T-helper 1 cell treated with Interleukin-12 subunit alpha and Interleukin-12 subunit beta and Interleukin-4 antibody, amounts not matched to agents 30 ng/mL and 1 ng/mL, for 36 hours (primary cell): ENCODE data around the gene PLEKHG1. TPM values are rescaled to one million over a fixed set of nuclear protein-coding genes. Genes with fewer than 3 reads are reported as not detected.

Experiments used
- intact Hi-C: fragments of 100-400 bp; cut with micrococcal nuclease; formaldehyde crosslinking; loops from one replicate; pipeline ENCODE4 v1.15.1; 2024
- total RNA-seq: library from RNA; stranded (reverse); gene quantifications from 2 replicates; pipeline ENCODE4 v1.2.3, GENCODE V29; 2022

Gene PLEKHG1
- total RNA-seq, 1 donor from 2014 or later = 1.2 TPM

DNA sequence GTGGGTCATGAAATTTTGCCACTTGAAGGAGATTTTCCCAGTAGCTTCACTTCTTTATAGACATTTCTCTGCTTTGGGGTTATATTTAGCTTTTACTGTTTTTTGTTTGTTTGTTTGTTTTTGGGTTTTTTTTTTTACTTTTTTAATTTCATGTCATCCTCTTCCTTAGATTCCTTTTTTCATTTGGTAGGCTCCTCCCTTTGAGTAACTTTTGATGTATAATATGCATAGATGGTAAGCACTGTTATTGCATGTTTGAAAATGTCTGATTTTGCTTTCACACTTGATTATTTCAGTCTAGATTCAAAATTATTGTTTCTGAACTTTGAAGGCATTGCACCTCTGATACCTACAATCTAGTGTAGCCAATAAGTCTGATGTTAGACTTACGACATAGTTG lies 37.6 kb downstream of the PLEKHG1 start:
- intact Hi-C loops = no loop called here

DNA sequence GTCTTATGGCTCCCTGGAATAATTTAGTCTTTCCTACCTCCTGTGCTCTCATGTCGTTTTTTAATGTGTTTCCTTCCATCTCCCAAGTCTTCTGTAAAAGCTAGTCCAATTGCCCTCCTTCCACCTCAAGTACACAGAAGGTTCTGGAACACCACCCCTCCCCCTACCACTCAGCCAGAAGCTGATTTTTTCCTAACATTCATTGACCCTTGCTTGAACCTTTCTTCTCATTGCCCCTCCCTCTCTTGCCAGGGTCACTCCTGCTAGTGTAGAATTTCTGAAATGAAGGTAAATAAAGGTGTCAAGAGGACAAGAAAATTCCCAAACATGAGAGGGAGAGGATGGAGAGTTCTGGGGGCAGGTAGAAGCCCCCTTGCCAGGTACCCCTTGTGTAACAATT lies 38.6 kb downstream of the PLEKHG1 start:
- intact Hi-C loops = loop anchor here (2.0 kb wide), 1 partner anchor 57 kb away; no protein-coding TSS in a partner anchor

DNA sequence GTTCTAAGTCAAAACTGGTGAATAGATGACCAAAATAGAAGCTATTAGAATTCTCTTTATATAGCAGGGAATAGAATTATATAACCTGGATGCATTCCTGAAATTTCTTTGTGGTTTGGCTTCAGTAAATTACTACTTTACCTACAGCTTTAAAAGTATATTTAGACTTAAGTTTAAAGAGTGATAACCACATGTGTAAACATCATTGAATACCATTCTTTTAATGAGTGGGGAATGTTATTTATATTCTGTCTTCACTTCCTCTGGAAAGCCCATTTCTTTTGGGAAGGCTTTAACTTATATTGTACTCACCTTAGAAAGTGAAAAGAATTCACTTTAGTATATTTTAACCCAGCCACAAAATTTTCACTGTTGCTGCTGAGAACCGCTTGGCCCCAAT lies 39.1 kb downstream of the PLEKHG1 start:
- intact Hi-C loops = loop anchor here (2.0 kb wide), 1 partner anchor 58 kb away; no protein-coding TSS in a partner anchor

DNA sequence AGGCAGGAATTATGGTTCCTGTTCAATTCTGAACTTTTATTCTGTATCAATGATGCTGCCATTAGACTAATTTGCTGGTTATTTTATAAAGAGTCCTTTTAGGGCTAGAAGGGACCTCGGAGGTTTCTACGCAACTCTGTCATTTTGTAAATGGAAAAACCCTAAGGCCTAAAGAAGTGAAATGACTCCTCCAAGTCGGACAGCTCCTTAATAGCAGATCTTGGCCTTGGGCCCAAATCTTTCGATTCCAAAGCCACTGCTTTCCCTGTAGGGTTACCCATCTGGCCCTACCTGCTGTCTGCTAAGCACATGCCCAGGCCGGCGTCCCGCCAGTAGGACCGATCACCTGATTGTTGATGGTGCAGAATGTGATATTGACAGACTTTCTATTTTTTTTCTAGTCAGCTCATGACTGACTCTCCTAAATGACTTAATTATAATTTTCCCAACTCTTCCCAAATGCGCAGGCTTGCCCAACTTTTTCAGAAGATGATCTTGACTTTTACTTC lies 40.2 kb downstream of the PLEKHG1 start:
- intact Hi-C loops = loop anchor here (2.0 kb wide), 1 partner anchor 59 kb away; no protein-coding TSS in a partner anchor

DNA sequence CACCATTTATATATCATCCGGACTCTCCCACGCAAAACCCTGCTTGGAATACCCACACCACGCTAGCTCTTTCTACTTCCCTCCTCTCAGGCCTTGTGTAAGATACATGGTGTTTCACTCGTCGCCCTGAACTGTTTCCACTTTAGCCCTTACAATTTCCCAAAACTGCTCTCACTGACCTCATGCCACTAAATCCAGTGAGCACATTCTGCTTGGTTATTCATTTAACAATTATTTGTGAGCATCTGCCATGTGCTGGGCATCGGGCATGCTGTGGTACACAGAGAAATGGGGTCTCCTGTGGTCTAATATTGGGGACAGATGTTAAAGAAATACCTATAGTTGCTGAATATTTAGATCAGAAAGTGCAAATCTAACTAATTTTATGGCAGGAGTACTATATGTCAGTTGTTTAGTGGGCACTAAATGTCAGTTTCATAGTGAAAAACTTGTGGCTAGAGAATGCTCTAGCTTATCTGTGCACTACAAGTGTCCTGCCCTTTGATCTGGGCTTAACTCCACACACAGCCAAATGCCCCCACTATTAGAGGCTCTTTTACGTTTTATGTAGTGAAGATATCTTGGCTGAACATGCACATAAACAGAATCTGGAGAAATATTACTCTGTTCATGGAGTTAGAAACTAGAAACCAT lies 41.0 kb downstream of the PLEKHG1 start:
- intact Hi-C loops = no loop called here

DNA sequence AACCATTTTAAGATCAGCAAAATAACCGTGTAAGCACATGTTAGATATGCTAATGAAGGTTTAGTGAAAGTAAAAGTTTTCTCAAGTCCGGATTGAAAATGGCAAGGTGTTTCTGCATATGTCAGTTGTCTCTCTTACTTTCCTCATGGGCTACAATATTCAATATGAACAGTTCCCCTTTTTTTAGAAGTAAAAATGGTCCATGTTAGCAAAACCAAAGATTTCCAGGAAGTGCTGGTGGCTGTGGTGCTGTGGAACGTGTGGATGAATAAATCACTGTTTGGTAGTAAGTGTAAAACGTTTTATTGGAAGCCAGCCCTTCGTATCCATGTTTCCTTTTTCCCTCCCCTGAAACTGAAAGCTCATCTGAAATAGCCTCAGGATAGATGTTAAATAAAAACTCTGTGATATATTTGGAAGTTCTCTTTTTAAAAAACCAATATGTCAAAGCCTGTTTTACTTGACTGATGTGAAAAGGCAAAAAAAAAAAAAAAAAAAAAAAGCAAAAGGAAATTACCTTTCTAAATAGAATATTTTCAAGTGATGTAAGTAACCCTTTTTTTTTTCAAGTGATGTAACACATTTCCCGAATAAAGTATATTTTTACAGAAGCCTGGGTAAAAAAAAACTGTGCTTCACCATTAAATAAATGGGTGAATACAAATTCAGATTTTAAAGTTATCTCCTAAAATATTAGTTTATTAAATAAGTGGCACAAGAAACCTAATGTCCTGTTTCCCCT lies 41.9 kb downstream of the PLEKHG1 start:
- intact Hi-C loops = no loop called here

DNA sequence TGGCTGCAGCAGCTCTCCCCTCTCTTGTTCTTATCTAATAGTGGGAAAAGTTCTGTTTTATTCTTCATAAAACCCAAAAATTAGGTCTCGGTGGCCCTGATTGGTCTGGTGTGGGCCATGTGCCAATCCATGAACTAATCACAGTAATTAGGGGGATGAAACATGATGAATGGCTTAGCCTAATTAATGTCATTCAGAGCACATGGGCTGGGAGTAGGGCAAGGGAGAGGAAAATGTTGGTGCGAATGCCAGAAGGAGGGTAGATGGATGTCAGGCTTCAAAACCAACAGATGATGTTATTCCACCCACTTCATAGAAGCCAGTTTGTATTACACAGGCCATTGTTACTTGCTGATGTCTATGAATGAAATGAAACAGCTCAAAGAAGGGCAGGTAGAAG lies 46.5 kb downstream of the PLEKHG1 start:
- intact Hi-C loops = no loop called here

DNA sequence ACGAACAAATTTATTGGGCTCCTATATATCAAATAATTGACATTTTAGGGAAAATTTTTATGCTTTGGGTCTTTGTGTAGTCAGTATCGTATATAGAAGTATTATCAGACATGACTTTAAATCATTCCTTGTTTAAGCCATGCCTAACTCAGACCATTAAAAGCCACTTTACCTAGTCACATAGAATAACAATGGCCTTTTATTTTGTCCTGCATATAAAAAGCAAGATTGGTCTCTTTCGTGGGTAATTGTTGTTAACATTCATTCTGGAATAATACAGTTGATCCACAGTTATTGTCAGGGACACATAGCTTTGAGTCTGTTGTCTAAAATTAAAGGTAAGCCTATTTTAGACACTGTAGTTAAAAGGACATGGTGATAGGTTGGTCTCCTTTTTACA lies 47.4 kb downstream of the PLEKHG1 start:
- intact Hi-C loops = no loop called here

Other genes starting within 250 kb of the PLEKHG1 start
- not detected in 2 replicates for gene IYD, start 230.9 kb upstream of the PLEKHG1 start, total RNA-seq